PC-3 (cell line): ENCODE results near the gene HMOX1. TPM values are rescaled to one million over a fixed set of nuclear protein-coding genes. Genes with fewer than 3 reads are reported as not detected.

Source experiments
- ATAC-seq: fragments of 200-7000 bp; cut with Tn5 transposase; 2 replicates; pipeline ENCODE4 v1.9.1; 2020; ENCODE audit warnings: mild to moderate bottlenecking, moderate library complexity
- BruUV-seq: library from RNA; stranded (reverse); fragments of 400-500 nt; replicated peaks from 2 replicates; lab custom pipeline; 2021; lab: Mats Ljungman, UMichigan
- CTCF ChIA-PET: fragments of 300-600 bp; sonication (Branson Sonifier 250); formaldehyde crosslinking; loops from one replicate; lab custom pipeline; 2022; ENCODE audit warnings: antibody characterized with exemption; lab: Charles Lee
- POLR2A ChIA-PET: fragments of 300-600 bp; sonication (Branson Sonifier 250); formaldehyde crosslinking; loops from one replicate; lab custom pipeline; 2022; ENCODE audit warnings: antibody characterized with exemption; ENCODE audit not compliant: unreplicated experiment; lab: Charles Lee
- DNase-seq: peaks from one replicate; pipeline ENCODE4 v3.0.0-alpha.2; 2015
- H2AFZ ChIP-seq: fragments of 300-600 bp; sonication (generic); 2 replicates; pipeline ENCODE4 v1.6.0; 2016; ENCODE audit warnings: antibody characterized with exemption, low read length
- H3F3A ChIP-seq: fragments of 300-600 bp; sonication (generic); one replicate; pipeline ENCODE4 v1.6.0; 2017; ENCODE audit warnings: antibody characterized with exemption, low read length, control low read depth, mild to moderate bottlenecking; ENCODE audit not compliant: unreplicated experiment
- H3K27ac ChIP-seq: fragments of 300-600 bp; sonication (generic); 2 replicates; pipeline ENCODE4 v1.5.1; 2016; ENCODE audit warnings: mild to moderate bottlenecking, low read length
- H3K27me3 ChIP-seq: fragments of 300-600 bp; sonication (generic); 2 replicates; pipeline ENCODE4 v1.6.1; 2016; ENCODE audit warnings: low read length, mixed read lengths
- H3K36me3 ChIP-seq: fragments of 300-600 bp; sonication (generic); 2 replicates; pipeline ENCODE4 v1.6.1; 2016; ENCODE audit warnings: low read depth, mixed run types, low read length, mixed read lengths
- H3K4me1 ChIP-seq: fragments of 300-600 bp; sonication (generic); 2 replicates; pipeline ENCODE4 v1.5.1; 2016; ENCODE audit warnings: low read length; ENCODE audit not compliant: insufficient read depth
- H3K4me2 ChIP-seq: fragments of 300-600 bp; sonication (generic); 2 replicates; pipeline ENCODE4 v1.6.0; 2016; ENCODE audit warnings: low read length
- H3K4me3 ChIP-seq: fragments of 300-600 bp; sonication (generic); 2 replicates; pipeline ENCODE4 v1.5.1; 2016; ENCODE audit warnings: mild to moderate bottlenecking, low read length, mixed read lengths
- H3K79me2 ChIP-seq: fragments of 300-600 bp; sonication (generic); 2 replicates; pipeline ENCODE4 v1.6.1; 2017; ENCODE audit warnings: low read length, mixed read lengths
- H3K9ac ChIP-seq: fragments of 300-600 bp; sonication (generic); 2 replicates; pipeline ENCODE4 v1.6.0; 2016; ENCODE audit warnings: mild to moderate bottlenecking, low read length
- H3K9me2 ChIP-seq: fragments of 300-600 bp; sonication (generic); replicated peaks from 2 replicates; pipeline ENCODE4 v1.6.1; 2016; ENCODE audit warnings: mixed run types, low read length, mixed read lengths
- H3K9me3 ChIP-seq: fragments of 300-600 bp; sonication (generic); 2 replicates; pipeline ENCODE4 v1.6.1; 2016; ENCODE audit warnings: low read length, mixed read lengths
- H4K20me1 ChIP-seq: fragments of 300-600 bp; sonication (generic); 2 replicates; pipeline ENCODE4 v1.6.1; 2016; ENCODE audit warnings: low read length, mixed read lengths
- EZH2 ChIP-seq: fragments of 300-600 bp; sonication (generic); IDR thresholded peaks from one replicate; pipeline ENCODE4 v1.6.1; 2017; ENCODE audit warnings: antibody characterized with exemption, mild to moderate bottlenecking, low read length; ENCODE audit not compliant: unreplicated experiment
- EZH2phosphoT487 ChIP-seq: fragments of 300-600 bp; sonication (generic); IDR thresholded peaks from 2 replicates; pipeline ENCODE4 v1.6.1; 2018; ENCODE audit warnings: mild to moderate bottlenecking, antibody characterized with exemption, low read length, borderline replicate concordance
- intact Hi-C: fragments of 100-400 bp; cut with micrococcal nuclease; formaldehyde crosslinking; loops from 2 replicates; pipeline ENCODE4 v1.9.0; 2023
- total RNA-seq: library from RNA; depleted of rRNA; stranded (reverse); fragments of >200 nt; gene quantifications from 2 replicates; pipeline ENCODE4 v1.2.3, GENCODE V29; 2014
- TF ChIP-seq, protein P1 (sequence below): fragments of 300-600 bp; sonication (generic); conservative IDR thresholded peaks from 2 replicates; pipeline ENCODE4 v1.5.1; 2017; ENCODE audit warnings: antibody characterized with exemption, low read depth, mild to moderate bottlenecking, low read length

HMOX1 gene
- total RNA-seq, 1 experiment from 2014 or later: 16.5 TPM

DNA sequence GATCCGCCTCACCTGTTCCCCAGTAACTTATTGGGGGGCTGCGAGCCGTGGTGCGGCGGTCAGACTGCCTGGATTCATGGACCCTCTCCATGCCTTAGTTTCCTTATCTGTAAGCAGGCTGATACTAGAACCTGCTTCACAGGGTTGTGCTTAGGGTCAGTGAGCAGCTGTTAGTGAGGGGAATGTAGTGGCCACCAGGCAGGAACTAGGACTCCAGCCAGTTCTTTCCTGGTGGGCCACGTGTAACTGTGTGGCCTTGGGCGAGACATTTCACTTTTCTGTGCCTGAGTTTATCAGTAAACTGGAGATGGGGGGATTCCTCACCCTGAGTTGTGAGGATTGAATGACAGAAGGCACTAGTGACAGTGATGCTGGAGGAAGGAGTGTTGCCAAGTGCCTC is 43.9 kb downstream of the HMOX1 start:
- Histone ChIP-seq H3K27me3 (no peaks in the 10 kb centered on the region), H3K4me3 (no peak overlapping the region), H3K9me2 (no peaks in the 10 kb centered on the region), H4K20me1 (no peaks in the 10 kb centered on the region), H3K27ac (no peak overlapping the region), H2AFZ (no peak overlapping the region), H3K9ac (no peak overlapping the region), H3K79me2 (no peaks in the 10 kb centered on the region), H3F3A (no peaks in the 10 kb centered on the region), H3K9me3 (no peaks in the 10 kb centered on the region), H3K4me2 (no peak overlapping the region), H3K36me3 (peaks cover 9% of the 10 kb centered on the region), H3K4me1 (peaks cover 28% of the 10 kb centered on the region)
- ATAC-seq (no peak), DNase-seq (no peak)
- no TSS peak for BruUV-seq
- intact Hi-C loops: no loop called here
- ChIA-PET POLR2A (no interaction called here), CTCF (no interaction called here)
- TF ChIP-seq, protein P1, sequence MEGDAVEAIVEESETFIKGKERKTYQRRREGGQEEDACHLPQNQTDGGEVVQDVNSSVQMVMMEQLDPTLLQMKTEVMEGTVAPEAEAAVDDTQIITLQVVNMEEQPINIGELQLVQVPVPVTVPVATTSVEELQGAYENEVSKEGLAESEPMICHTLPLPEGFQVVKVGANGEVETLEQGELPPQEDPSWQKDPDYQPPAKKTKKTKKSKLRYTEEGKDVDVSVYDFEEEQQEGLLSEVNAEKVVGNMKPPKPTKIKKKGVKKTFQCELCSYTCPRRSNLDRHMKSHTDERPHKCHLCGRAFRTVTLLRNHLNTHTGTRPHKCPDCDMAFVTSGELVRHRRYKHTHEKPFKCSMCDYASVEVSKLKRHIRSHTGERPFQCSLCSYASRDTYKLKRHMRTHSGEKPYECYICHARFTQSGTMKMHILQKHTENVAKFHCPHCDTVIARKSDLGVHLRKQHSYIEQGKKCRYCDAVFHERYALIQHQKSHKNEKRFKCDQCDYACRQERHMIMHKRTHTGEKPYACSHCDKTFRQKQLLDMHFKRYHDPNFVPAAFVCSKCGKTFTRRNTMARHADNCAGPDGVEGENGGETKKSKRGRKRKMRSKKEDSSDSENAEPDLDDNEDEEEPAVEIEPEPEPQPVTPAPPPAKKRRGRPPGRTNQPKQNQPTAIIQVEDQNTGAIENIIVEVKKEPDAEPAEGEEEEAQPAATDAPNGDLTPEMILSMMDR: no peak
- TF ChIP-seq EZH2phosphoT487 (no peak), EZH2 (no peak)

DNA sequence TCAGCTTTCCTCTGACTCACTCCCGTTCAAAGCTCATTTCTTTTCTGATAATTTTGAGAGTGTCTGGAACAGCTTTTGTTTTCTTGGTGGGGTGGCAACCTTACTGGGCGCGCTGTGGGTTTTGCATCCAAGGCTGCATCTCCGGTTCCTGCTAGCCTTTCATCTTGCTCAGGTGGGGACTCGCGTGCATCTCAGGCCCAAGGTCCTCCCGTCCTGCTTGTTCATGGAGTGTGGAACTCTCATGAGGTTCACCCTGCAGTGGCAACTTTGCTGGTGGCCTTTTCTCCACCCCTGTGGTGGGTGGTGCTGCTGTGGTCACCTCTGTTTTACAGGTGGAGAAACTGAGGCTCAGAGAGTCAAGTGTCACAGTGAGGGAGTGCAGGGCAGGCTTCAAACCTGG is 44.6 kb downstream of the HMOX1 start:
- no TSS peak for BruUV-seq

More for the DNA sequence above, 44.6 kb downstream of the HMOX1 start:
- Histone ChIP-seq H3K9me3 (no peaks in the 10 kb centered on the region), H3K9ac (no peak overlapping the region), H3K4me1 (peaks cover 28% of the 10 kb centered on the region), H3K36me3 (peaks cover 9% of the 10 kb centered on the region), H4K20me1 (no peaks in the 10 kb centered on the region), H2AFZ (no peak overlapping the region), H3F3A (no peaks in the 10 kb centered on the region), H3K27me3 (no peaks in the 10 kb centered on the region), H3K4me3 (no peak overlapping the region), H3K4me2 (peak overlapping the region; percentile 55), H3K9me2 (no peaks in the 10 kb centered on the region), H3K27ac (peak overlapping the region; percentile 73), H3K79me2 (no peaks in the 10 kb centered on the region)
- intact Hi-C loops: no loop called here
- DNase-seq (no peak), ATAC-seq (no peak)
- no peak for TF ChIP-seq EZH2
- TF ChIP-seq, protein P1: no peak
- TF ChIP-seq EZH2phosphoT487: no peak
- ChIA-PET POLR2A (no interaction called here), CTCF (interaction anchor here (1.6 kb wide), 1 partner anchor 74 kb away, joined by 5 read pairs; no protein-coding TSS in a partner anchor)
